Measurements from ENCODE around the gene ZFAND2B. TPM values are rescaled to one million over a fixed set of nuclear protein-coding genes. Genes with fewer than 3 reads are reported as not detected.

Gene ZFAND2B
- total and polyA plus RNA-seq, 2 experiments from 2014 or later: 16.3 to 30.0 TPM

DNA sequence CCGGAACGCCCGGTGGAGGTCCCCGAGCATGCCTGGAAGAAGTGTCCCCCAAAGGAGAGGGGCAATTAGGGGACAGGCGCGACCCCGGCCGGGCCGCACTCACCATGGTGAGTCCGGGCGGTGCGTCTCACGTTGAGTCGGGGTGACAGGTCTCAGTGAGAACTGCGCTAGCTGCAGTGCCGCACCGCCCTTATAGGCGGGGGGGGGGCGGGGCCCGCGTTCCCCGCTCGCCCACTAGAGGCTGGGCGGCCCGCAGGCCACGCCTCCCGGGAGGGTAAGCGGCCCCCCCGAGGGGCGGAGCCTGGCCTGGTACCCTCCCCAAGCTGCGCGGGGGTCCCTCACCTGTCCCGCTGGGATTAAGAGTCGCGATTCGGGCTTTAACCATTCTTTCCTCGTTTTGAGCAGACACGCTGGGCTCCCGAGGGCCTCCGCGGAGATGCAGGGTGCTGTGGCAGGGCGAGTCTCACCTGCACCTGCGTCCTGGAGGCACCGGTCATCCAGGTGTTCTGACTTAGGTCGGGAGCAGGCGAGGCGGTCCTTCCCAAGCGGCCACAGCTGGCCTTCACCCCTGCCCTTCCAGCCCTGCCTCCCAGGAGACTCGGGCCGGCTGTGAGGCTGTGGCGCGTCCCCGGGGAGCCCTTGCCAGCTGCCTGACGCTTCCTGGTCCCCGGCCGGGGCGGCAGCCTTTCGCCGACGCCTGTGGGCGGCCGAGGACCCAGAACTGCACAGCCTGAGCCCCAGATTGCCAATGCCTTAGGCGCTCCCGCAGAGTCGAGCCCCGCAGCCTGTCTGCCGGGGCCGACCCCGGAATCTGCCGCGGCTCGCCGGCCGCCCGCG is 47.4 kb downstream of the ZFAND2B start, which contains the start of gene TUBA4A:
Gene TUBA4A, minus strand, starts transcription at position 166 of the 837 bp plus-strand sequence. Its CDS starts 60 bp downstream, at position 106.
- no peaks in the 10 kb centered on the region for H3K9me3 Mint-ChIP-seq
- H3F3A ChIP-seq (replicated peaks; ENCODE audit: low read depth): no peaks in the 10 kb centered on the region; the same call in 1 of the 2 replicates
- peaks cover 48% of the 10 kb centered on the region for H3K27me3 ChIP-seq (ENCODE audit: insufficient read depth)
- no peak within 1 kb of the TSS for H3K27ac ChIP-seq (ENCODE audit: low read depth)
- peaks cover 3% of the 10 kb centered on the region; the same call in 1 of the 2 replicates for H3K36me3 ChIP-seq (ENCODE audit: insufficient read depth)
- H4K20me1 ChIP-seq (replicated peaks; ENCODE audit: insufficient read depth): no peaks in the 10 kb centered on the region
- peak; percentile 78 for ATAC-seq
- peak within 1 kb of the TSS; percentile 74 for H3K4me3 ChIP-seq
- TF ChIP-seq, protein P1, sequence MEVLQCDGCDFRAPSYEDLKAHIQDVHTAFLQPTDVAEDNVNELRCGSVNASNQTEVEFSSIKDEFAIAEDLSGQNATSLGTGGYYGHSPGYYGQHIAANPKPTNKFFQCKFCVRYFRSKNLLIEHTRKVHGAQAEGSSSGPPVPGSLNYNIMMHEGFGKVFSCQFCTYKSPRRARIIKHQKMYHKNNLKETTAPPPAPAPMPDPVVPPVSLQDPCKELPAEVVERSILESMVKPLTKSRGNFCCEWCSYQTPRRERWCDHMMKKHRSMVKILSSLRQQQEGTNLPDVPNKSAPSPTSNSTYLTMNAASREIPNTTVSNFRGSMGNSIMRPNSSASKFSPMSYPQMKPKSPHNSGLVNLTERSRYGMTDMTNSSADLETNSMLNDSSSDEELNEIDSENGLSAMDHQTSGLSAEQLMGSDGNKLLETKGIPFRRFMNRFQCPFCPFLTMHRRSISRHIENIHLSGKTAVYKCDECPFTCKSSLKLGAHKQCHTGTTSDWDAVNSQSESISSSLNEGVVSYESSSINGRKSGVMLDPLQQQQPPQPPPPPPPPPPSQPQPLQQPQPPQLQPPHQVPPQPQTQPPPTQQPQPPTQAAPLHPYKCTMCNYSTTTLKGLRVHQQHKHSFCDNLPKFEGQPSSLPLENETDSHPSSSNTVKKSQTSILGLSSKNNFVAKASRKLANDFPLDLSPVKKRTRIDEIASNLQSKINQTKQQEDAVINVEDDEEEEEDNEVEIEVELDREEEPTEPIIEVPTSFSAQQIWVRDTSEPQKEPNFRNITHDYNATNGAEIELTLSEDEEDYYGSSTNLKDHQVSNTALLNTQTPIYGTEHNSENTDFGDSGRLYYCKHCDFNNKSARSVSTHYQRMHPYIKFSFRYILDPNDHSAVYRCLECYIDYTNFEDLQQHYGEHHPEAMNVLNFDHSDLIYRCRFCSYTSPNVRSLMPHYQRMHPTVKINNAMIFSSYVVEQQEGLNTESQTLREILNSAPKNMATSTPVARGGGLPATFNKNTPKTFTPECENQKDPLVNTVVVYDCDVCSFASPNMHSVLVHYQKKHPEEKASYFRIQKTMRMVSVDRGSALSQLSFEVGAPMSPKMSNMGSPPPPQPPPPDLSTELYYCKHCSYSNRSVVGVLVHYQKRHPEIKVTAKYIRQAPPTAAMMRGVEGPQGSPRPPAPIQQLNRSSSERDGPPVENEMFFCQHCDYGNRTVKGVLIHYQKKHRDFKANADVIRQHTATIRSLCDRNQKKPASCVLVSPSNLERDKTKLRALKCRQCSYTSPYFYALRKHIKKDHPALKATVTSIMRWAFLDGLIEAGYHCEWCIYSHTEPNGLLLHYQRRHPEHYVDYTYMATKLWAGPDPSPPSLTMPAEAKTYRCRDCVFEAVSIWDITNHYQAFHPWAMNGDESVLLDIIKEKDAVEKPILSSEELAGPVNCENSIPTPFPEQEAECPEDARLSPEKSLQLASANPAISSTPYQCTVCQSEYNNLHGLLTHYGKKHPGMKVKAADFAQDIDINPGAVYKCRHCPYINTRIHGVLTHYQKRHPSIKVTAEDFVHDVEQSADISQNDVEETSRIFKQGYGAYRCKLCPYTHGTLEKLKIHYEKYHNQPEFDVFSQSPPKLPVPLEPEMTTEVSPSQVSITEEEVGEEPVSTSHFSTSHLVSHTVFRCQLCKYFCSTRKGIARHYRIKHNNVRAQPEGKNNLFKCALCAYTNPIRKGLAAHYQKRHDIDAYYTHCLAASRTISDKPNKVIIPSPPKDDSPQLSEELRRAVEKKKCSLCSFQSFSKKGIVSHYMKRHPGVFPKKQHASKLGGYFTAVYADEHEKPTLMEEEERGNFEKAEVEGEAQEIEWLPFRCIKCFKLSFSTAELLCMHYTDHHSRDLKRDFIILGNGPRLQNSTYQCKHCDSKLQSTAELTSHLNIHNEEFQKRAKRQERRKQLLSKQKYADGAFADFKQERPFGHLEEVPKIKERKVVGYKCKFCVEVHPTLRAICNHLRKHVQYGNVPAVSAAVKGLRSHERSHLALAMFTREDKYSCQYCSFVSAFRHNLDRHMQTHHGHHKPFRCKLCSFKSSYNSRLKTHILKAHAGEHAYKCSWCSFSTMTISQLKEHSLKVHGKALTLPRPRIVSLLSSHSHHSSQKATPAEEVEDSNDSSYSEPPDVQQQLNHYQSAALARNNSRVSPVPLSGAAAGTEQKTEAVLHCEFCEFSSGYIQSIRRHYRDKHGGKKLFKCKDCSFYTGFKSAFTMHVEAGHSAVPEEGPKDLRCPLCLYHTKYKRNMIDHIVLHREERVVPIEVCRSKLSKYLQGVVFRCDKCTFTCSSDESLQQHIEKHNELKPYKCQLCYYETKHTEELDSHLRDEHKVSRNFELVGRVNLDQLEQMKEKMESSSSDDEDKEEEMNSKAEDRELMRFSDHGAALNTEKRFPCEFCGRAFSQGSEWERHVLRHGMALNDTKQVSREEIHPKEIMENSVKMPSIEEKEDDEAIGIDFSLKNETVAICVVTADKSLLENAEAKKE (CRISPR knock-in tag; IDR thresholded peaks at IDR 0.05): no peak
- TF ChIP-seq ZNF114 (CRISPR knock-in tag; IDR thresholded peaks at IDR 0.05): no peak
- TF ChIP-seq POLR2AphosphoS5 (IDR thresholded peaks at IDR 0.05; ENCODE audit: low read depth): peak; percentile 91
- peaks cover 36% of the 10 kb centered on the region for H3K4me1 Mint-ChIP-seq
- H3K9me2 ChIP-seq (ENCODE audit: insufficient read depth): no peaks in the 10 kb centered on the region
- peaks cover 39% of the 10 kb centered on the region for H3K27me3 Mint-ChIP-seq (ENCODE audit: insufficient read depth, low read depth, poor library complexity)
- H2AFZ ChIP-seq: peak within 1 kb of the TSS; percentile 84
- H3K4me2 ChIP-seq: peak within 1 kb of the TSS; percentile 96
- peak; percentile 86 for DNase-seq (ENCODE audit: low spot score)
- H3K4me3 Mint-ChIP-seq: peak within 1 kb of the TSS; percentile 85
- H3K79me2 ChIP-seq (replicated peaks; ENCODE audit: insufficient read depth): no peaks in the 10 kb centered on the region
- peaks cover 7% of the 10 kb centered on the region; the same call in 1 of the 2 replicates for H3K4me1 ChIP-seq (ENCODE audit: insufficient read depth)
- peaks cover 30% of the 10 kb centered on the region for H3K36me3 Mint-ChIP-seq (ENCODE audit: low read depth)
- peak within 1 kb of the TSS; percentile 77 for H3K27ac Mint-ChIP-seq

Data from GM23338 (cell line).